ENCODE results near the gene KIF7. TPM values are rescaled to one million over a fixed set of nuclear protein-coding genes. Genes with fewer than 3 reads are reported as not detected.

Gene KIF7
- total and polyA plus RNA-seq, 2 donors (not counting 3 experiments of a cell fraction or from before 2014, with no cell fraction given): 4.2 to 11.3 TPM

DNA sequence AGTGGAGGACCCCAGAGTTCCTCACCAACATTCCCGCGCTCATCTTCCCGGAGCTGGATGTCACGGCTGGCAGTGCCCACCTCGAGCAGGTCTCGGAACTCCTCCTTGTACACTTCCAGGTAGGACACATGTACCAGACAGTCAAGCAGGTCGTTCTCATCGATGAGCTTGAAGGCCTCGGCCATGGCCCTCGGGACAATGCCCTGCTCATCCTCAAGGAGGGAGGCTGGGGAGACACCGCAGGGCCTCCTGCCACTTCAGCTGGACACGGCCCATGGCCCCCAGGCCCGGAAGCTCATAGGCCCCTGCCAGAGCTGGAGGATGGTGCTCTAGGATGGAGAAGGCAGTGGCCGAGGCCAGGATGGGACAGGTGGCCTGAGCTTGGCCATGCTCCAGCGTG lies 5.6 kb downstream of the KIF7 start:
- TF ChIP-seq POLR2A (IDR thresholded peaks at IDR 0.05; ENCODE audit: low read depth, low read length) (no peak), GATA2 (IDR thresholded peaks at IDR 0.05; ENCODE audit: insufficient read depth, insufficient read length, low read depth, low read length) (no peak), FOS (IDR thresholded peaks at IDR 0.05; ENCODE audit: borderline replicate concordance, insufficient read depth, low read length) (no peak), EZH2 (IDR thresholded peaks at IDR 0.05; ENCODE audit: borderline replicate concordance, low read depth, low read length, severe bottlenecking) (no peak), JUN (IDR thresholded peaks at IDR 0.05; ENCODE audit: borderline replicate concordance, insufficient read depth, insufficient read length, low read depth) (no peak), MYC (IDR thresholded peaks at IDR 0.05; ENCODE audit: low read depth, low read length) (no peak), POLR2AphosphoS5 (IDR thresholded peaks at IDR 0.05; ENCODE audit: insufficient read depth, low read depth, low read length) (no peak)
- TF ChIP-seq, protein P1, sequence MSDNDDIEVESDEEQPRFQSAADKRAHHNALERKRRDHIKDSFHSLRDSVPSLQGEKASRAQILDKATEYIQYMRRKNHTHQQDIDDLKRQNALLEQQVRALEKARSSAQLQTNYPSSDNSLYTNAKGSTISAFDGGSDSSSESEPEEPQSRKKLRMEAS (IDR thresholded peaks at IDR 0.05; ENCODE audit: insufficient read depth, insufficient read length): no peak
- TF ChIP-seq, protein P2, sequence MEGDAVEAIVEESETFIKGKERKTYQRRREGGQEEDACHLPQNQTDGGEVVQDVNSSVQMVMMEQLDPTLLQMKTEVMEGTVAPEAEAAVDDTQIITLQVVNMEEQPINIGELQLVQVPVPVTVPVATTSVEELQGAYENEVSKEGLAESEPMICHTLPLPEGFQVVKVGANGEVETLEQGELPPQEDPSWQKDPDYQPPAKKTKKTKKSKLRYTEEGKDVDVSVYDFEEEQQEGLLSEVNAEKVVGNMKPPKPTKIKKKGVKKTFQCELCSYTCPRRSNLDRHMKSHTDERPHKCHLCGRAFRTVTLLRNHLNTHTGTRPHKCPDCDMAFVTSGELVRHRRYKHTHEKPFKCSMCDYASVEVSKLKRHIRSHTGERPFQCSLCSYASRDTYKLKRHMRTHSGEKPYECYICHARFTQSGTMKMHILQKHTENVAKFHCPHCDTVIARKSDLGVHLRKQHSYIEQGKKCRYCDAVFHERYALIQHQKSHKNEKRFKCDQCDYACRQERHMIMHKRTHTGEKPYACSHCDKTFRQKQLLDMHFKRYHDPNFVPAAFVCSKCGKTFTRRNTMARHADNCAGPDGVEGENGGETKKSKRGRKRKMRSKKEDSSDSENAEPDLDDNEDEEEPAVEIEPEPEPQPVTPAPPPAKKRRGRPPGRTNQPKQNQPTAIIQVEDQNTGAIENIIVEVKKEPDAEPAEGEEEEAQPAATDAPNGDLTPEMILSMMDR (IDR thresholded peaks at IDR 0.05; ENCODE audit: extremely low read depth in 1 of 2, insufficient read depth in 1 of 2, low read depth in 1 of 2, low read length in 2 of 2): no peak
- intact Hi-C loops (cut with micrococcal nuclease): no loop called here
- peaks cover 0 to 5% of the 10 kb centered on the region in 2 experiments for H3K36me3 ChIP-seq (ENCODE audit: control insufficient read depth in 2 of 2, extremely low read depth in 1 of 2, insufficient read depth in 2 of 2, low read length in 2 of 2)
- dilution Hi-C loops (cut with MboI; ENCODE audit: extremely low pct_ligation_motif_present, low sequenced_read_pairs): no loop called here
- no peak overlapping the region for H2AFZ ChIP-seq (ENCODE audit: low read depth, low read length)
- no peaks in the 10 kb centered on the region for H3K9me1 ChIP-seq (replicated peaks; ENCODE audit: control insufficient read depth, extremely low read depth, insufficient read depth, low read length)
- no peaks in the 10 kb centered on the region for H4K20me1 ChIP-seq (replicated peaks; ENCODE audit: control insufficient read depth, extremely low read depth, insufficient read depth, low read length)
- H3K4me3 ChIP-seq (replicated peaks in 1 of 3; ENCODE audit: insufficient read depth in 1 of 3, low read depth in 1 of 3, low read length in 3 of 3): no peak overlapping the region
- ChIA-PET POLR2A (no interaction called here), CTCF (no interaction called here)
- no peaks in the 10 kb centered on the region for H3K9me3 ChIP-seq (replicated peaks; ENCODE audit: control insufficient read depth, insufficient read depth, low read length)
- H3K9ac ChIP-seq (replicated peaks; ENCODE audit: extremely low read depth, insufficient read depth, low read length): no peak overlapping the region
- no peaks in the 10 kb centered on the region for H3K27me3 ChIP-seq (ENCODE audit: control insufficient read depth in 2 of 2, insufficient read depth in 2 of 2, low read length in 2 of 2)
- H3K4me1 ChIP-seq (ENCODE audit: control insufficient read depth, extremely low read depth, insufficient read depth, low read length): peaks cover 6% of the 10 kb centered on the region
- BruUV-seq (replicated peaks): no TSS peak
- H3K4me2 ChIP-seq (ENCODE audit: insufficient read depth, low read length): no peak overlapping the region
- no peak for FAIRE-seq
- no peak overlapping the region for H3K27ac ChIP-seq (ENCODE audit: insufficient read depth, low read depth, low read length)
- peaks cover 5% of the 10 kb centered on the region for H3K79me2 ChIP-seq (ENCODE audit: control insufficient read depth, insufficient read depth, low read length)
- DNase-seq (ENCODE audit: low read depth, low spot score): no peak

Measured in endothelial cell of umbilical vein (primary cell).